ENCODE data around the gene SLCO4A1. TPM values are rescaled to one million over a fixed set of nuclear protein-coding genes. Genes with fewer than 3 reads are reported as not detected.

SLCO4A1 gene
- total and polyA plus RNA-seq, 9 of the 15 experiments (the other 6 are each of a cell fraction or from before 2014, with no cell fraction given): 1.6 to 21.9 (median 12.8) TPM

DNA sequence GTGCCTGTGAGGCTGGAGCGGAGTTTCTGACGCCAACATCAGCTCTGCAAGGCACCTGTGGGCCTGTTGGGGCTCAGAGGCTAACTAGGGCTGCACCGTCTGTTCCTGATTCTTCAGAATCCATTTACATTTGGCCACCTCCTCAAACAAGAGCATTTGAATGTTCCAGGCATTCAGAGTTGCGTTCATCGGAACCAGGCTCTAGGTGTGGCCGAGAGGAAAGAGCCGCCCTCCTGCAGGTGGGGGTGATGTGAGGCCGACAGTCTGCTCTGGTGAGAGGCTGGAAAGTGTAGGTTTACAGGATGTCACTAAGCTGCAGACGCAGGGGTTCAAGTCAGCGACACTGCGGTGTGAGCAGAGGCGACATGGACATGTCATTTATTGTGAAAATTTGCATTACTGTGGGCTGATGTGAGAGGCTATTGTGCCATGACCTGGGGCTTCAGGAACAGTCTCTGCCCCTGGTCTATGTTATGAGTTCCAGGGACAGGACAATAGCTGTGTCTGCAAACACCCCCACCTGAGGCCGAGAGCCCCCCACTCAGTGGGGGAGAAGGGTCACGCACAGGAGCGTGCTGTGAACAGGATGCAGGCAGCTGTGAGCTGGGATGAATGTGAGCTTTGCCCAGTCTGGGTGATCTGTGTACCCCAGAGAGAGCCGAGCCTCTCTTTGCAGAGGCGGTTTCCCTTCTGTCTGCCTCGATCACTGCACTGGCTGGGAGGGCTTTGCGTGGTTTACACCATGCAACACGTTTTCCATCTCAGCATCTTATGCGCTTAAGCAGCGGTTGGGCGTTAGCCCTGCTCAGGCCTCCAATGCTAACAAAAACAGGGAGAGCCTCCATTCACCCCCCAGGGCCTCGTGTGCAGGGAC, 21.1 kb downstream of the SLCO4A1 start (continued):
- TF ChIP-seq, protein P1, sequence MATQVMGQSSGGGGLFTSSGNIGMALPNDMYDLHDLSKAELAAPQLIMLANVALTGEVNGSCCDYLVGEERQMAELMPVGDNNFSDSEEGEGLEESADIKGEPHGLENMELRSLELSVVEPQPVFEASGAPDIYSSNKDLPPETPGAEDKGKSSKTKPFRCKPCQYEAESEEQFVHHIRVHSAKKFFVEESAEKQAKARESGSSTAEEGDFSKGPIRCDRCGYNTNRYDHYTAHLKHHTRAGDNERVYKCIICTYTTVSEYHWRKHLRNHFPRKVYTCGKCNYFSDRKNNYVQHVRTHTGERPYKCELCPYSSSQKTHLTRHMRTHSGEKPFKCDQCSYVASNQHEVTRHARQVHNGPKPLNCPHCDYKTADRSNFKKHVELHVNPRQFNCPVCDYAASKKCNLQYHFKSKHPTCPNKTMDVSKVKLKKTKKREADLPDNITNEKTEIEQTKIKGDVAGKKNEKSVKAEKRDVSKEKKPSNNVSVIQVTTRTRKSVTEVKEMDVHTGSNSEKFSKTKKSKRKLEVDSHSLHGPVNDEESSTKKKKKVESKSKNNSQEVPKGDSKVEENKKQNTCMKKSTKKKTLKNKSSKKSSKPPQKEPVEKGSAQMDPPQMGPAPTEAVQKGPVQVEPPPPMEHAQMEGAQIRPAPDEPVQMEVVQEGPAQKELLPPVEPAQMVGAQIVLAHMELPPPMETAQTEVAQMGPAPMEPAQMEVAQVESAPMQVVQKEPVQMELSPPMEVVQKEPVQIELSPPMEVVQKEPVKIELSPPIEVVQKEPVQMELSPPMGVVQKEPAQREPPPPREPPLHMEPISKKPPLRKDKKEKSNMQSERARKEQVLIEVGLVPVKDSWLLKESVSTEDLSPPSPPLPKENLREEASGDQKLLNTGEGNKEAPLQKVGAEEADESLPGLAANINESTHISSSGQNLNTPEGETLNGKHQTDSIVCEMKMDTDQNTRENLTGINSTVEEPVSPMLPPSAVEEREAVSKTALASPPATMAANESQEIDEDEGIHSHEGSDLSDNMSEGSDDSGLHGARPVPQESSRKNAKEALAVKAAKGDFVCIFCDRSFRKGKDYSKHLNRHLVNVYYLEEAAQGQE (IDR thresholded peaks at IDR 0.05; ENCODE audit: borderline replicate concordance): no peak
- TF ChIP-seq, protein P1 (CRISPR knock-in tag; IDR thresholded peaks at IDR 0.05; ENCODE audit: low read depth): no peak
- no peak for TF ChIP-seq BRCA1 (IDR thresholded peaks at IDR 0.05)
- TF ChIP-seq BRCA1 (CRISPR knock-in tag; IDR thresholded peaks at IDR 0.05): no peak
- TF ChIP-seq ZNF146 (CRISPR knock-in tag; IDR thresholded peaks at IDR 0.05; ENCODE audit: unreplicated experiment): no peak

Measured in K562 (cell line).